GM18870 (cell line): ENCODE data around the gene C20orf204.

Source experiments
- ATAC-seq: cut with Tn5 transposase; IDR thresholded peaks from one replicate; pipeline ENCODE4 v1.9.1; 2021; ENCODE audit warnings: moderate library complexity; ENCODE audit not compliant: unreplicated experiment

C20orf204 gene

DNA sequence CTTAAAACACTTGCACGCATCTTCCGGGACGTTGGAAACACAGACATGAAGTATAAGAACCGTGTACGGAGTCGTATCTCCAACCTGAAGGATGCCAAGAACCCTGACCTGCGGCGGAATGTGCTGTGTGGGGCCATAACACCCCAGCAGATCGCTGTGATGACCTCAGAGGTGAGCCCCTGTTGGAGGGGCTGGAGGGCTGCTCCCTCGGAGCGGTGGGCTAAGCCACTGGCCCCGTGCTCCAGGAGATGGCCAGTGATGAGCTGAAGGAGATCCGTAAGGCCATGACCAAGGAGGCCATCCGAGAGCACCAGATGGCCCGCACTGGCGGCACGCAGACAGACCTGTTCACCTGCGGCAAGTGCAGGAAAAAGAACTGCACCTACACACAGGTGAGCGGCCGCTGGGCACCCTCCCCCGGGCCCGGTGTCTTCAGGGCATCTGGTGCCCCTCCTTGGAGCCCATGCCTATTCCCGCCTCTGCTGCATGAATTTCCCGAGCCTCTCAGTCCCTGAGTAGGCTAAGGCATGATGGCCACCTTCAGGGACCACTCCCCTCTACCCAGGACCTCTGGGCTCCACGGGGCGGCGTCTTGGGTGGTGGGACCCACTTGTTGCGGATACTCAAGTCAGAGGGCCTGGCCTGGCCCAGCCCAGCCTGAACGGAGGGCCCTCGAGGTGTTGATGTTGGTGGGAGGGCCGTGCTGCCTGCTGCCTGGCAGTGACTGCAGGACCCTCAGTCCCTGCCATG, 34.4 kb downstream of the C20orf204 start:
- ATAC-seq: no peak

DNA sequence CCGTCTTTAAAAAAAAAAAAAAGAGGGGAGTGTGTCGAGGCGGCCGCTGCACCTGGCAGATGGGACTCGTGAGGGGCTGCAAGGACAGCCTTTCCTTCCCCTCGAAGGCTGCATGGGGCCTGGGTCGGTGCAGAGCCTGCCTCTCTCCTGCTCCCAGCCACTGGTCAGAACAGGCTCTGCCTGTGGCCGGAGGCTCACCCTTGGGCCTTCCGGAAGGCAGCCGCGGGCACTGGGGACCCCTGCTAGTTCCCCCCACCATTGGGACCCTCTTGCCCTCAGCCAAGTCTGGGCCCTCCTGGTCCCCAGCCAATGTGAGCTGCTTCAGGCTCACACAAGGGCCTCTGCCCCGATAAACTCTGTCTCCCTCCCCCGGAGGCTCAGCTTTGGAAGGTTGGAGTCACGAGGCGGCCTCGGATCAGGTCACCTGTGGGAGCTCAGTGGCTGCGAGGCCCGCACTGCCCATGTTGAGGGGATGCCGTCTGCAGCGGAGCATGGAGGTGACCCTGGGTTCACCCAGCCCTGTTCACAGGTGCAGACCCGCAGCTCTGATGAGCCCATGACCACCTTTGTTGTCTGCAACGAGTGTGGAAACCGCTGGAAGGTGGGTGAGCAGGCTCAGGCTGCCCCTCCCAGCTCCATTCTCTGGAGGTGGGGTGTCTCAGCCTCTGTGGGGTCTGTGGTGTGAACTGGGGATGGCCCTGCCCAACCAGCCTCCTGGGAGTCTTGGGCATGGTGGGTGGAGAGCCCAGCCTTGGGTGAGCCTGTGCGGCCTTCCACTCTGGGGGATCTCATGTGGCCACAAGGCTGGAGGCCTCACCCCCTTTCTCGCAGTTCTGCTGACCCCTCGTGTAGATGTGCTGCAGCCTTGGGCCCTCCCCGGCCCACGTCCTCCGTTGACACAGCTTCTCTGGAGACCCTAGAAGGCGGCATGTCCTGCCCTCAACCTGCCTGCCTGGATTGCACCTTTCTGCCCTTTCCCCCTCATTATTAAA, 35.7 kb downstream of the C20orf204 start:
- no peak for ATAC-seq

DNA sequence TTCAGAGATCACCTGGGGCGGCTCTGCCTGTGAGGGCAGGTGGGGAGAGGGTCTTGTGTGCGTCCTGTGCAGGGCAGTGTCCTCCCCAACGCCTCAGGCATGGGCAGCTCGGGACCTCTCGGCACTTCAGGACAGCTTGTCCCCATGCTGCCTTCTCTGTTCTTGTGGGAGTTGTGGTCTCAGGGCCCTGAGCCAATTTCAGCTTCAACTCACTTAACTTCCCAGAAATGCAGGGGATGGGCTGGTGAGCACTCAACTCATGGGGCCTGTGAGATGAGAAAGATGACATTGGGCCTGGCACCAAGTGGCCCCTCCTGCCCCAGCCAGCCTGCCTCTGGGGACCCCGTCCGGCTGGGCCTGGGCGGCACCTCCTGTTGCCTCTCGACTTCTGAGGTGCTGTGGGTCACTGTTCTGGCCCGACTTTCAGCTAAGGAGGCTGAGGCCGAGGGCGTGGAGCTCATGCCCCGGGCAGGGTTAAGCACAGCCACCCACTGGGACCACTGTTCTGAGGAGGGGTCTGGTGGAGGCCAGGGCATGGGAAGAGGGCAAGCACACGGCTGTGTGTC, 36.6 kb downstream of the C20orf204 start:
- ATAC-seq: no peak

- ATAC-seq: no peak
These were observed 37.6 kb downstream of the C20orf204 start for GRCh38 chr20:64073476-64074183.

DNA sequence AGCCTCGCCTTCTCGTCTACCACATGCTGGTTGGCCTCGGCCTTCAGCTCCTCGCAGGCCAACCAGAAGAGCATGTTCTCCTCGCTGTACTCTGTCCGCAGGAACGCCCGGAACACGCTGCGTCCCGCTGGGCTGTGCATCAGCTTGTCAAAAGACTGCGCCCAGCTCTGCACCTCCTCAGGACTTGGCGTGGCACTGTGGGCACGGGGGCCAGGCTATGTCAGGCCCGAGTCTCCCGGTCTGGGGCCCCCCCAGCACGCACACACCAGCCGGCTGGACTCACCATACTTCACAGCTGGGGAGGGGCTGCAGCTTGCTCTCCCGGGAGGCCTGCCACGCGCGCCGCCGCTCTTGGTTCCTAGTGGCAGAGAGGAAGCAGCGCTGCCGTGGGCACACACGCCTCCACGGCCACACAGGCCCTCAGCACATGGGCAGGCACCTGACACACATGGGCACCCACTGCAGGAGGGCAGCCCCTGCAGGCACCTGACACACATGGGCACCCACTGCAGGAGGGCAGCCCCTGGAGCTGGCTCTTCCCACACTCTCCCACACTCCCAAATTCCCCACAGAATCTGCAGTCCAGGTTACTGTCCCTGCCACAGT, 38.3 kb downstream of the C20orf204 start:
- no peak for ATAC-seq

- no peak for ATAC-seq
These were observed 39.0 kb downstream of the C20orf204 start for GRCh38 chr20:64074963-64075362.

DNA sequence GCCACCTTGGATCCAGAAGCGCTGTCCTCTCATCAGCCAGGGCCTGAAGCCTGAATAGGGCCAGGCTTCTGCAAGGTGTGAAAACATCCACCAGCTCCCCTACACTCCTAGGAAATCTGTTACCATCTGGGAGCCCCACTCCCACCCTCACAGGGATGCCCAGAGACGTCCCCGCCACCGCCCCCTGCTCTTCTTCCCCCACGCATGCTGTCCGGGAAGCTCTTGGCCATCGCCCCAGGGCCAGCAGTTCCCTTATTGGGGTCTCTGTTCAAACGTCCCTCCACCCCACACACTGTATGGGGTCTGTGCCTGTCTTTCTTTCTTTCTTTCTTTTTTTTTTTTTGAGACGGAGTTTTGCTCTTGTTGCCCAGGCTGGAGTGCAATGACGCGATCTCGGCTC, 39.6 kb downstream of the C20orf204 start:
- ATAC-seq: no peak

DNA sequence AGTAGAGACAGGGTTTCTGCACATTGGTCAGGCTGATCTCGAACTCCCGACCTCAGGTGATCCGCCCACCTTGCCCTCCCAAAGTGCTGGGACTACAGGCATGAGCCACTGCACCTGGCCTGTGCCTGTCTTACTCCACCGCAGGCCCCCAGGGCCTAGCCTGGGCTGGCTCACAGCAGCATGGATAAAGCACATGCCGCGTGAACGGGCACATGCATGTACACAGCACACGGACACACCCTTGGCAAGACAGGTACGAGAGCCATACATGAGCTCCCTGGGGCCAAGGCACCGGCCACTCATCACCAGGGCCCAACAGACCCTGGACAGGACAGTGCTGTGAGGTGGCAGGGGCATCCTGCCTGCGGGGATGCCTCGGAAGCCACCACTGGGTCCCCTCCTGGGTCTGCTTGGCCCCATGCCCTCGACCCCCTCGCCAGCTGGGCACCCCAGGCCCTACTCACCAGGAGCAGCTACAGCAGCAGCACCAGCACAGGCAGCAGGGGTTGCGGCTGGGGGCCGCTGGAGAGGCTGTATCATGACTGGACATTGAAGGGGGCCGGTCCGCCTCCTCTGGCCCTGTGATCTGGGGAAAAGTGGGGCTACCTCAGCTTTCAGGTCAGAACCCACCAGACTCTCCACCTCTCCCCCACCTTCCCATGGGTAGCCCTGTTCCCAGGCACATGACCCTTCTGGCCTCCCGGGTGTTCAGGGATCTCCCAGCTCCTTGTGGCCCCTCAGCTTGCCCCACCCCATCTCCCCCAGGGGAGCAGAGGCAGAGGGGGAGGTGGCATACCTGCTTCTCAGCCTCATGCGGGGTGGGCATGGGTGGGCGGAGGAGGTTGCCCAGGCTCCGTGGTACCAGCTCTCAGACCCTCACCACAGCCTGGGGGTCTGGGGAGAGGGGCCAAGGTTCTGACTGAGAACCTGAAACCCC, 40.3 kb downstream of the C20orf204 start:
- ATAC-seq: no peak

GRCh38 chr20:64077094-64077493, 41.1 kb downstream of the C20orf204 start:
- no peak for ATAC-seq

DNA sequence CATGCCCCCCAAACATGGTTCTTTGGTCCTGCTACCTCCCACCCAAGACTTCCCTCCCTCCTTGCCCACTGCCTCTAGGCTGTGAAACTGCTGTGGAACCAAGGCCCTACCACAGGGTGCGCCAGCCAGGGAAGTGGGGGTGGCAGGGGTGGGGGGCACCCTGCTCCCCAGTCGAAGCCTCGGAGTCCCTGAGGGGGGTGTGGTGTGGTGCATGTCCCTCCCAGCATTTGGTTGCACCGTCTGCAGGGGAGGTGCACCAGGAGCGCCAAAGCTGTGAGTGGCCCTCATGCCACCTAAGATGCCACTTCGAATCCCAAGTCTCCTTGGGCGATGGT, 41.5 kb downstream of the C20orf204 start:
- no peak for ATAC-seq

DNA sequence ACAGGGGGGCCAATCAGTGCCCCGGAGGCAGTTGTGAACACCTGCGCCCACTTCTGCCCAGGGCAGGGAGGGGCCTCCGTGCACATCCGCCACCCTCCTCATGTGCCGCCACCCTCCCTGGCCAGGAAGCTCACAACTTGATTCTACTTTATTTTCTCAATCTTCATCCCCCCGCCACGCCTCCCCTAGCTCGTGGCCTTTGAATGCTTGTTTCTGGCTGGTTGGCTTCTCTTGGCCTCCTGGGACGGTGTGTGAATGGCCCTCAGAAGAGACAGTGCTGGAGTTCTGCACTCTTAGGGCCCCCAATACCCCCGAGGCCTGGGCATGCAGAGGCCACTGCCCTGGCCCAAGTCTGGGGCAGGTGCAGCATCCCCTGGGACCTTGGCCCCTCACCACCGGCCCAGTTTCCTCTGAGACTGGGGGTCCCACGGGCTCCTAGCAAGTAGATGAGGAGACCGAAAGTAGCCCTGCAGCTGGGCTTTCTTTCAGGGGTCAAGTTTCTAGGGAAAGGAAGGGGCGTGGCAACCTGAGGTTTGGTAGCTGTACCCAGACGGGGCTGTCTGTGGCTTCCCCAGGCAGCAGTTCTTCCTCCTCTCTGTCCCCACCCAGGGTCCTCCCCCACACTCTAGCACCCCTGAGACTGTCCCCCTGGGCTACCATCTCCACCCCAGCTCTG, 42.0 kb downstream of the C20orf204 start:
- ATAC-seq: no peak

DNA sequence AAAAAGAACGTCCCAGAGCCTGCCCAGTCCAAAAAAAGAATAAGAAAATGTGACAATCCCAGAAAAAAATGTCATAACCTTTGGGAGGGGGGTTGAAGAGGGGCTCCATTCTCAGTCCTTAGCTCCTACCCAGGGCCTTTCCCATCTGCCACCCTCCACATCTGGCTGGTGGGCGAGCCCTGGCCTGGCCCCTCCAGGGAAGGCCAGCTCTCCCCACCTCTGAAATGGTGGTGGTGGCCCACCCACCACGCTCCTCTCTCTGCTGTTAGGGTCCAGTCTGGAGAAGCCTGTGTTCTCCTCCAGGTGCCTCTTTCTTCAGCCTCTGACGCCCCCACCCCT, 42.9 kb downstream of the C20orf204 start:
- no peak for ATAC-seq

GRCh38 chr20:64079273-64080012, 43.5 kb downstream of the C20orf204 start, which contains the start of gene RGS19:
RGS19 (minus strand) TSS chr20:64079518; CDS start chr20:64076886, 2,632 bp downstream.
- ATAC-seq: no peak

- no peak for ATAC-seq
These were observed 44.2 kb downstream of the C20orf204 start, which contains the start of gene OPRL1 for GRCh38 chr20:64080013-64080812. OPRL1 (plus strand) TSS chr20:64080082; CDS start chr20:64092721, 12,639 bp downstream.

DNA sequence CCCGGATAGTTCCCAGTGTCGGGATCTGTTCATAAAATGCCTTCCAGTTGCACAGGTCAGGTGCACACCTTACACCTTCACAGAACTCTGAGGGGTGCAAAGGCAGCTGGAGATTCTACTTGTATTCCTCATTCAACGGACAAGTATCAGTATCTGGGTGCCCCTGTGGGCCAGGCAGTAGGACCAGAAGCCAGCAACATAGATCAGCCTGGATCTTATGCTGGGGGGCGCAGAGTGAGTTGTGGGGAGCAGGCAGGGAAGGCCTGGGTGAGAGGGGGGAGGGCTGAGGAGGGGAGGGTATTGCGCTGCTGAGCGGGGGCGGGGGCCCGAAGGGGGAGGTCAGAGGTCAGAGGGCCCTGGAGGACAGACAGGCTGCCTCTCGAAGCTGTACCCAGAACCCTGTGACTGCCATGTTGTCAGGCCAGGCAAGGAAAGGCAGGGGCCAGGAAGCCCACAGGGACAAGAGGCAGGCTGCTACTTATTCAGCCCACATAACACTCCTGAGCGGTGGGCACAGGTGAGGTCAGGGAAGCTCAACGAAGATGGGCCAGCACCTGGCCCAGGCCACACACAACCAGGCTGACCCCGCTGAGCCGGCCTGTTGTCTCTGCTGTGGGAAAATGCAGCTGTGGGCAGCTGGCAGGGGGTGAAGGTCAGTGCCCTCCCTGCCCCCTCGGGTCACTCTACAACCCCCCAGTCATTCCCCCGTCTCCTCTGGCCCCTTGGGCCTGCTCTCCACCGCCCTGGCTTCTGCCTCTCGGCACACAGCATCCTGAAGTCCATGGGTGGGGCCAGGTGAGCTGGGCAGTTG, 45.0 kb downstream of the C20orf204 start:
- ATAC-seq: no peak

DNA sequence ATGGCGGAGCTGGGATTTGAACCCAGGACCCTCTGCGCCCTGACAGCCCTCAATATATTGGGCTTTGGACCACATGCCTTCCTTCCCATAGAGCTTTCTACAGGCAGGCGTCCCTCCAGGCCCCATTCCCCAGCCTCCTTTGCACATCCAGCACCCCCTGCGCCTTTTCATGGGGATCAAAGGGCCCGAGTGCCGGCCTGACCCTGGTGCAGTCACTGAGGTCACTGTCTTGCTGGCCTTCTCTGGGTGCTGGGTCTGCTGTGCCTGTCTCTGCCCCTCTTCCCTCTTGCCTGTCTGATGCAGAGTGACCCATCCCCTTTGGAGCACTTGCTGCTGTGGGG, 45.6 kb downstream of the C20orf204 start:
- ATAC-seq: no peak
